Fibroblast of lung (primary cell): ENCODE measurements around the gene CACNA2D3. TPM values are rescaled to one million over a fixed set of nuclear protein-coding genes. Genes with fewer than 3 reads are reported as not detected.

Source experiments
- DNase-seq, 2 donors: peaks; one replicate each; pipeline versions ENCODE4 v3.0.0 to v3.0.0-alpha.2; 2010; ENCODE audit warnings: low read depth in 2 of 2
- H2AFZ ChIP-seq: 2 replicates; pipeline ENCODE4 v1.5.1; 2012; ENCODE audit warnings: low read length, control low read depth, inconsistent platforms
- H3K27ac ChIP-seq: 2 replicates; pipeline ENCODE4 v1.5.1; 2011; ENCODE audit warnings: low read length, control low read depth; ENCODE audit not compliant: insufficient read depth
- H3K27me3 ChIP-seq: 2 replicates; pipeline ENCODE4 v1.5.1; 2011; ENCODE audit warnings: mild to moderate bottlenecking, low read length; ENCODE audit not compliant: control insufficient read depth, insufficient read depth
- H3K36me3 ChIP-seq: 2 replicates; pipeline ENCODE4 v1.5.1; 2011; ENCODE audit warnings: low read length; ENCODE audit not compliant: control insufficient read depth, insufficient read depth
- H3K4me1 ChIP-seq: 2 replicates; pipeline ENCODE4 v1.5.1; 2011; ENCODE audit warnings: low read length; ENCODE audit not compliant: control insufficient read depth, insufficient read depth; ENCODE audit errors: extremely low read depth
- H3K4me2 ChIP-seq: 2 replicates; pipeline ENCODE4 v1.5.1; 2011; ENCODE audit warnings: low read length, control low read depth; ENCODE audit not compliant: insufficient read depth; ENCODE audit errors: extremely low read depth
- H3K4me3 ChIP-seq, 4 experiments: fragments of 200-600 bp in 1 of 4; sonication (generic) in 1 of 4; replicated peaks in 1 of 4; 2 replicates each; pipeline ENCODE4 v1.5.1; 2011 to 2016; ENCODE audit warnings: low read length in 4 of 4, low read depth in 3 of 4, mild to moderate bottlenecking in 3 of 4, control low read depth in 2 of 4, inconsistent platforms in 1 of 4, mixed read lengths in 1 of 4; ENCODE audit not compliant: insufficient read depth in 1 of 4; ENCODE audit errors: control extremely low read depth in 1 of 4
- H3K79me2 ChIP-seq: 2 replicates; pipeline ENCODE4 v1.5.1; 2012; ENCODE audit warnings: mild to moderate bottlenecking, low read length, inconsistent platforms; ENCODE audit not compliant: control insufficient read depth, insufficient read depth
- H3K9ac ChIP-seq: 2 replicates; pipeline ENCODE4 v1.5.1; 2011; ENCODE audit warnings: mild to moderate bottlenecking, low read length, control low read depth; ENCODE audit not compliant: insufficient read depth
- H3K9me3 ChIP-seq: 2 replicates; pipeline ENCODE4 v1.5.1; 2012; ENCODE audit warnings: low read depth, low read length; ENCODE audit not compliant: control insufficient read depth, insufficient read depth
- H4K20me1 ChIP-seq: 2 replicates; pipeline ENCODE4 v1.5.1; 2011; ENCODE audit warnings: low read length; ENCODE audit not compliant: control insufficient read depth, insufficient read depth; ENCODE audit errors: extremely low read depth
- EZH2 ChIP-seq: IDR thresholded peaks from 2 replicates; pipeline ENCODE4 v1.5.1; 2012; ENCODE audit warnings: low read length, control low read depth, mild to moderate bottlenecking; ENCODE audit errors: missing control alignments
- polyA plus RNA-seq, 2 donors: library from polyadenylated mRNA; depleted of rRNA in 1 of 2; stranded (reverse) in 1 of 2; unstranded in 1 of 2; fragments of >200 nt; gene quantifications; 2 replicates each; pipeline ENCODE4 v1.2.1, GENCODE V29; 2011 to 2012; ENCODE audit warnings: missing spikeins in 1 of 2
- total RNA-seq: library from RNA; depleted of rRNA; stranded (reverse); fragments of >200 nt; gene quantifications from 2 replicates; pipeline ENCODE4 v1.2.1, GENCODE V29; 2014
- TF ChIP-seq, protein P1 (sequence below), 2 donors: IDR thresholded peaks in 1 of 2; conservative IDR thresholded peaks in 1 of 2; 1 replicate in 1 of 2; 2 replicates in 1 of 2; pipeline ENCODE4 v1.5.1; 2011 to 2012; ENCODE audit warnings: low read length in 2 of 2, control low read depth in 1 of 2, inconsistent platforms in 1 of 2, low read depth in 1 of 2, mild to moderate bottlenecking in 1 of 2

The CACNA2D3 gene
- total and polyA plus RNA-seq, 2 donors (not counting 1 experiment from before 2014, with no cell fraction given) = 1.8 to 11.5 TPM

DNA sequence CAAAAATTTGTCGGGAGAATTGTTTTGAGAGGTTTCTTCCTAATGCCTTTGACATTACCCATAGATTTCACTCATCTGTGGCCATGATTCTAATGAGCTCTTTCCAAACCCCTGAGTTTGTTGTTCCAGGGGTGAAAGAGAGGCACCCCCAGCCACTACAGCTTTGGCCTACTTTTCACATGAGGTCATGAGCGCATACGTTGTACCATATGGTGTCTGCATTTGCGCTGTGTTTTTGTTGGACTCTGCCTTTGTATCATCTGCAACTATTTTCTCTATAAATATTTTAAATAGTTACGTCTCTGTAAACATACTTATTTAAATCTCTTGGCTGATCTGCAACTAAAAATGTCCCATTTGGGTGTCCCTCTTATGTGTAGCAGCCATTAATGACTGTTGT lies 697.6 kb downstream of the CACNA2D3 start:
- no peaks in the 10 kb centered on the region for H3K27me3 ChIP-seq
- no peak overlapping the region for H3K9ac ChIP-seq
- H3K27ac ChIP-seq = no peak overlapping the region
- H3K4me3 ChIP-seq = no peak overlapping the region
- H2AFZ ChIP-seq = no peak overlapping the region
- TF ChIP-seq EZH2 = no peak
- TF ChIP-seq, protein P1, sequence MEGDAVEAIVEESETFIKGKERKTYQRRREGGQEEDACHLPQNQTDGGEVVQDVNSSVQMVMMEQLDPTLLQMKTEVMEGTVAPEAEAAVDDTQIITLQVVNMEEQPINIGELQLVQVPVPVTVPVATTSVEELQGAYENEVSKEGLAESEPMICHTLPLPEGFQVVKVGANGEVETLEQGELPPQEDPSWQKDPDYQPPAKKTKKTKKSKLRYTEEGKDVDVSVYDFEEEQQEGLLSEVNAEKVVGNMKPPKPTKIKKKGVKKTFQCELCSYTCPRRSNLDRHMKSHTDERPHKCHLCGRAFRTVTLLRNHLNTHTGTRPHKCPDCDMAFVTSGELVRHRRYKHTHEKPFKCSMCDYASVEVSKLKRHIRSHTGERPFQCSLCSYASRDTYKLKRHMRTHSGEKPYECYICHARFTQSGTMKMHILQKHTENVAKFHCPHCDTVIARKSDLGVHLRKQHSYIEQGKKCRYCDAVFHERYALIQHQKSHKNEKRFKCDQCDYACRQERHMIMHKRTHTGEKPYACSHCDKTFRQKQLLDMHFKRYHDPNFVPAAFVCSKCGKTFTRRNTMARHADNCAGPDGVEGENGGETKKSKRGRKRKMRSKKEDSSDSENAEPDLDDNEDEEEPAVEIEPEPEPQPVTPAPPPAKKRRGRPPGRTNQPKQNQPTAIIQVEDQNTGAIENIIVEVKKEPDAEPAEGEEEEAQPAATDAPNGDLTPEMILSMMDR (conservative IDR thresholded peaks at IDR 0.05 in 1 of 2, IDR thresholded peaks at IDR 0.05 in 1 of 2; ENCODE audit: low read depth in 1 of 2, low read length in 2 of 2) = no peak
- no peak overlapping the region for H3K4me2 ChIP-seq
- no peaks in the 10 kb centered on the region for H3K4me1 ChIP-seq
- peak; percentile 6 to 21 for DNase-seq
- no peaks in the 10 kb centered on the region for H3K79me2 ChIP-seq
- no peaks in the 10 kb centered on the region for H3K36me3 ChIP-seq
- no peaks in the 10 kb centered on the region for H3K9me3 ChIP-seq
- H4K20me1 ChIP-seq = no peaks in the 10 kb centered on the region

- H3K79me2 ChIP-seq = no peaks in the 10 kb centered on the region
Measured at GRCh38 chr3:54822206-54822605, 699.9 kb downstream of the CACNA2D3 start.

GRCh38 chr3:54826251-54826691 lies 703.9 kb downstream of the CACNA2D3 start:
- Histone ChIP-seq H3K36me3 (no peaks in the 10 kb centered on the region), H3K4me3 (no peak overlapping the region), H3K9me3 (no peaks in the 10 kb centered on the region), H4K20me1 (no peaks in the 10 kb centered on the region), H3K4me1 (no peaks in the 10 kb centered on the region), H3K79me2 (no peaks in the 10 kb centered on the region), H2AFZ (no peak overlapping the region), H3K27me3 (no peaks in the 10 kb centered on the region), H3K9ac (no peak overlapping the region), H3K27ac (no peak overlapping the region), H3K4me2 (no peak overlapping the region)
- TF ChIP-seq, protein P1 (conservative IDR thresholded peaks at IDR 0.05 in 1 of 2, IDR thresholded peaks at IDR 0.05 in 1 of 2; ENCODE audit: low read depth in 1 of 2, low read length in 2 of 2) = no peak
- TF ChIP-seq EZH2 = no peak
- DNase-seq = peak; percentile 13 to 65

More at GRCh38 chr3:54822206-54822605, 699.9 kb downstream of the CACNA2D3 start:
- H3K9me3 ChIP-seq = no peaks in the 10 kb centered on the region
- H3K27me3 ChIP-seq = no peaks in the 10 kb centered on the region
- no peak overlapping the region for H3K4me3 ChIP-seq
- peak; percentile 24 to 72 for DNase-seq
- no peaks in the 10 kb centered on the region for H3K4me1 ChIP-seq
- H3K9ac ChIP-seq = no peak overlapping the region
- no peak overlapping the region for H2AFZ ChIP-seq
- TF ChIP-seq, protein P1 (conservative IDR thresholded peaks at IDR 0.05 in 1 of 2, IDR thresholded peaks at IDR 0.05 in 1 of 2; ENCODE audit: low read depth in 1 of 2, low read length in 2 of 2) = no peak
- no peak for TF ChIP-seq EZH2
- H4K20me1 ChIP-seq = no peaks in the 10 kb centered on the region
- no peak overlapping the region for H3K27ac ChIP-seq
- H3K4me2 ChIP-seq = no peak overlapping the region
- no peaks in the 10 kb centered on the region for H3K36me3 ChIP-seq
